Stimulated activated CD8-positive, alpha-beta memory T cell treated with anti-CD3 and anti-CD28 coated beads, Interleukin-15, amount 100 ng/mL, for 4 hours (primary cell): ENCODE data around the gene VIPR2.
"Not testable (repeated sequence)": the region's sequence is repeated elsewhere in the genome, so short reads cannot be mapped to it uniquely, and the experiment has no call there.

Experiments used
- DNase-seq, 2 donors: peaks; one replicate each; pipeline ENCODE4 v3.0.0-alpha.2; 2020; ENCODE audit warnings: low read depth in 2 of 2

The VIPR2 gene

GRCh38 chr7:159144758-159145489 is at the start of gene VIPR2:
TSS of gene VIPR2 (minus strand) at chr7:159144867. CDS start at chr7:159144771, 96 bp downstream.
- peak in 1 of 2 donors; percentile 14 for DNase-seq

- DNase-seq, result no peak
Measured at GRCh38 chr7:159193543-159194090, 49.0 kb upstream of the VIPR2 start.

GRCh38 chr7:159192725-159193453 is 48.2 kb upstream of the VIPR2 start:
- DNase-seq, result no peak

GRCh38 chr7:159192013-159192412 is 47.3 kb upstream of the VIPR2 start:
- no peak for DNase-seq

GRCh38 chr7:159191236-159191635 is 46.6 kb upstream of the VIPR2 start:
- DNase-seq, result no peak

GRCh38 chr7:159188011-159188410 is 43.3 kb upstream of the VIPR2 start:
- no peak for DNase-seq

- no peak for DNase-seq
Measured at GRCh38 chr7:159179241-159179640, 34.6 kb upstream of the VIPR2 start.

GRCh38 chr7:159177284-159177953 is 32.8 kb upstream of the VIPR2 start:
- no peak for DNase-seq

- no peak for DNase-seq
Measured at GRCh38 chr7:159175792-159176191, 31.1 kb upstream of the VIPR2 start.

- not testable (repeated sequence) for DNase-seq
Measured at GRCh38 chr7:159175100-159175499, 30.4 kb upstream of the VIPR2 start.

GRCh38 chr7:159172400-159172799 is 27.7 kb upstream of the VIPR2 start:
- DNase-seq, result no peak

- DNase-seq, result no peak
Measured at GRCh38 chr7:159169391-159169790, 24.7 kb upstream of the VIPR2 start.

GRCh38 chr7:159167139-159167538 is 22.5 kb upstream of the VIPR2 start:
- DNase-seq, result no peak

GRCh38 chr7:159166530-159166929 is 21.9 kb upstream of the VIPR2 start:
- DNase-seq, result no peak

GRCh38 chr7:159165352-159165751 is 20.7 kb upstream of the VIPR2 start:
- no peak for DNase-seq

- DNase-seq, result not testable (repeated sequence)
Measured at GRCh38 chr7:159163703-159164301, 19.1 kb upstream of the VIPR2 start.

- not testable (repeated sequence) for DNase-seq
Measured at GRCh38 chr7:159162050-159162626, 17.5 kb upstream of the VIPR2 start.

- DNase-seq, result no peak
Measured at GRCh38 chr7:159160450-159160849, 15.8 kb upstream of the VIPR2 start.

- DNase-seq, result no peak
Measured at GRCh38 chr7:159159731-159160130, 15.1 kb upstream of the VIPR2 start.

- DNase-seq, result no peak
Measured at GRCh38 chr7:159158888-159159405, 14.3 kb upstream of the VIPR2 start.
